HepG2 (cell line): ENCODE results near the gene KDM1B.

Experiments
- ARHGAP35 ChIP-seq: sonication (generic); formaldehyde crosslinking; IDR thresholded peaks from 2 replicates; pipeline ENCODE4 v1.9.0; 2022; ENCODE audit warnings: mild to moderate bottlenecking, inconsistent platforms, moderate library complexity, missing genetic modification reagents, borderline replicate concordance
- CREM ChIP-seq, 2 experiments: sonication (generic) in 1 of 2; formaldehyde crosslinking in 1 of 2; IDR thresholded peaks; 2 replicates each; pipeline versions ENCODE4 v1.4.0 to v1.6.1; 2016 to 2020; ENCODE audit warnings: antibody characterized with exemption in 1 of 2, mild to moderate bottlenecking in 1 of 2, missing genetic modification reagents in 1 of 2
- CTCF ChIP-seq: sonication (generic); formaldehyde crosslinking; IDR thresholded peaks from 2 replicates; pipeline ENCODE4 v1.5.0; 2020; ENCODE audit warnings: mild to moderate bottlenecking, missing genetic modification reagents, moderate library complexity
- HDAC2 ChIP-seq: sonication (generic); formaldehyde crosslinking; IDR thresholded peaks from 2 replicates; pipeline ENCODE4 v1.4.0; 2020; ENCODE audit warnings: missing genetic modification reagents

DNA sequence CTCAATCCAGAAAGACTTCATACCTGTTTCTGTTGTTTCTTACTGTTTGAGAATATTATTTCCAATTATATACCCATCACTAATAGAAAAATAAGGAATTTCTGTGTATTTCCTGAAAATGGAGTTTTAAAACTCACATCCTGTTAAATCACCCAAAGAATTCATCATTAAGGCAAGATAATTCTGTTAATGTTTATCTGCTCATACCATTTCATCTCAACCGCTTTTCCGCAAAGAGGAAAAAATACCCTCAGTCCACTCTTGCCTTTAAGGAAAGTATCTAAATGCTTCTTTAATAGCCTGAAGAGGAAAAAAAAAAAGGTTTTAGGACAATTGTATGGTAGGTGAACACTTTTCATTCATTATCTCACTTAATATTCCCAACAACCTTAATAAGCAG lies 7.6 kb upstream of the KDM1B start:
- TF ChIP-seq CTCF (CRISPR knock-in tag), result no peak
- no peak for TF ChIP-seq CREM (IDR thresholded peaks at IDR 0.05)
- TF ChIP-seq CREM (CRISPR knock-in tag; IDR thresholded peaks at IDR 0.05), result no peak
- TF ChIP-seq ARHGAP35, result no peak
- no peak for TF ChIP-seq HDAC2 (CRISPR knock-in tag)
